ENCODE data around the gene PRKRA. TPM values are rescaled to one million over a fixed set of nuclear protein-coding genes. Genes with fewer than 3 reads are reported as not detected.

Gene PRKRA
- total RNA-seq, 1 experiment from 2014 or later, result 62.6 TPM

GRCh38 chr2:178478130-178478438 is 27.1 kb upstream of the PRKRA start:
- Histone ChIP-seq H3K4me1 (ENCODE audit: insufficient read depth, low read length, poor library complexity, severe bottlenecking) (peaks cover 33% of the 10 kb centered on the region), H3K9me3 (ENCODE audit: low read depth, low read length, poor library complexity, severe bottlenecking) (no peaks in the 10 kb centered on the region), H3K4me3 (ENCODE audit: low read depth, low read length, poor library complexity, severe bottlenecking) (peak overlapping the region; percentile 60), H3K36me3 (ENCODE audit: insufficient read depth, low read length, poor library complexity, severe bottlenecking) (no peaks in the 10 kb centered on the region), H3K27me3 (replicated peaks; ENCODE audit: insufficient read depth, low read depth, low read length, poor library complexity) (no peaks in the 10 kb centered on the region), H3K27ac (ENCODE audit: low read depth, low read length, poor library complexity, severe bottlenecking) (peak overlapping the region; percentile 92)
- TSS peak; percentile 83 for BruUV-seq (replicated peaks)
- TF ChIP-seq CTCF (conservative IDR thresholded peaks at IDR 0.05; ENCODE audit: low read depth, low read length) (no peak), EZH2 (IDR thresholded peaks at IDR 0.05; ENCODE audit: borderline replicate concordance, low read depth, low read length, poor library complexity, severe bottlenecking) (no peak)
- no peak for DNase-seq (ENCODE audit: low spot score)
- ChIA-PET CTCF (no interaction called here), POLR2A (ENCODE audit: low non-redundant PET) (no interaction called here)
- intact Hi-C loops (cut with micrococcal nuclease; ENCODE audit: unreplicated experiment), result loop anchor here (1.0 kb wide), 1 partner anchor 27 kb away; the partner anchor contains the start of genes PJVK and PRKRA

GRCh38 chr2:178477443-178478129 is 26.6 kb upstream of the PRKRA start:
- Histone ChIP-seq H3K4me3 (ENCODE audit: low read depth, low read length, poor library complexity, severe bottlenecking) (peak overlapping the region; percentile 60), H3K27me3 (replicated peaks; ENCODE audit: insufficient read depth, low read depth, low read length, poor library complexity) (no peaks in the 10 kb centered on the region), H3K27ac (ENCODE audit: low read depth, low read length, poor library complexity, severe bottlenecking) (peak overlapping the region; percentile 92), H3K36me3 (ENCODE audit: insufficient read depth, low read length, poor library complexity, severe bottlenecking) (no peaks in the 10 kb centered on the region), H3K4me1 (ENCODE audit: insufficient read depth, low read length, poor library complexity, severe bottlenecking) (peaks cover 29% of the 10 kb centered on the region), H3K9me3 (ENCODE audit: low read depth, low read length, poor library complexity, severe bottlenecking) (no peaks in the 10 kb centered on the region)
- intact Hi-C loops (cut with micrococcal nuclease; ENCODE audit: unreplicated experiment), result loop anchor here (1.0 kb wide), 1 partner anchor 26 kb away; the partner anchor contains the start of genes PJVK and PRKRA
- DNase-seq (ENCODE audit: low spot score), result peak; percentile 42
- BruUV-seq (replicated peaks), result no TSS peak
- TF ChIP-seq EZH2 (IDR thresholded peaks at IDR 0.05; ENCODE audit: borderline replicate concordance, low read depth, low read length, poor library complexity, severe bottlenecking) (no peak), CTCF (conservative IDR thresholded peaks at IDR 0.05; ENCODE audit: low read depth, low read length) (no peak)
- ChIA-PET CTCF (no interaction called here), POLR2A (ENCODE audit: low non-redundant PET) (no interaction called here)

- no peak overlapping the region for H3K27ac ChIP-seq (ENCODE audit: low read depth, low read length, poor library complexity, severe bottlenecking)
- no TSS peak for BruUV-seq (replicated peaks)
- H3K27me3 ChIP-seq (replicated peaks; ENCODE audit: insufficient read depth, low read depth, low read length, poor library complexity), result no peaks in the 10 kb centered on the region
- CTCF ChIA-PET, result no interaction called here
- TF ChIP-seq EZH2 (IDR thresholded peaks at IDR 0.05; ENCODE audit: borderline replicate concordance, low read depth, low read length, poor library complexity, severe bottlenecking) (no peak), CTCF (conservative IDR thresholded peaks at IDR 0.05; ENCODE audit: low read depth, low read length) (no peak)
- intact Hi-C loops (cut with micrococcal nuclease; ENCODE audit: unreplicated experiment), result no loop called here
- no peaks in the 10 kb centered on the region for H3K36me3 ChIP-seq (ENCODE audit: insufficient read depth, low read length, poor library complexity, severe bottlenecking)
- peaks cover 18% of the 10 kb centered on the region for H3K4me1 ChIP-seq (ENCODE audit: insufficient read depth, low read length, poor library complexity, severe bottlenecking)
- POLR2A ChIA-PET (ENCODE audit: low non-redundant PET), result no interaction called here
- DNase-seq (ENCODE audit: low spot score), result no peak
- no peak overlapping the region for H3K4me3 ChIP-seq (ENCODE audit: low read depth, low read length, poor library complexity, severe bottlenecking)
- H3K9me3 ChIP-seq (ENCODE audit: low read depth, low read length, poor library complexity, severe bottlenecking), result no peaks in the 10 kb centered on the region
Observed at GRCh38 chr2:178476477-178476876, 25.5 kb upstream of the PRKRA start.

Data from A673 (cell line).